Gastrocnemius medialis (tissue), 4 donors: Measurements from ENCODE around the gene SPECC1.

Source experiments
- CTCF ChIP-seq, 5 experiments: fragments of 450-650 bp in 3 of 5; fragments of 200-600 bp in 2 of 5; sonication (generic) in 2 of 5; IDR thresholded peaks in 4 of 5; conservative IDR thresholded peaks in 1 of 5; 1 replicate in 4 of 5; 2 replicates in 1 of 5; pipeline ENCODE4 v1.5.1; 2016 to 2019; ENCODE audit warnings: antibody characterized with exemption in 5 of 5, mild to moderate bottlenecking in 3 of 5, moderate library complexity in 3 of 5
- POLR2A ChIP-seq, 2 donors: fragments of 450-650 bp; IDR thresholded peaks; one replicate each; pipeline ENCODE4 v1.6.1; 2017; ENCODE audit warnings: antibody characterized with exemption in 2 of 2, mild to moderate bottlenecking in 2 of 2, moderate library complexity in 2 of 2

- no peak for TF ChIP-seq POLR2A (IDR thresholded peaks at IDR 0.05)
- no peak for TF ChIP-seq CTCF (IDR thresholded peaks at IDR 0.05 in 4 of 5, conservative IDR thresholded peaks at IDR 0.05 in 1 of 5)
Observed at GRCh38 chr17:20306924-20307323, 297.8 kb downstream of the SPECC1 start.
